WTC11 (cell line): ENCODE data around the gene DYNLL1. TPM values are rescaled to one million over a fixed set of nuclear protein-coding genes. Genes with fewer than 3 reads are reported as not detected.
"Not testable (repeated sequence)": the region's sequence is repeated elsewhere in the genome, so short reads cannot be mapped to it uniquely, and the experiment has no call there.

Source experiments
- ATAC-seq: fragments of 200-7000 bp; cut with Tn5 transposase; 2 replicates; pipeline ENCODE4 v1.10.0; 2021; ENCODE audit warnings: mild to moderate bottlenecking, moderate library complexity
- CTCF ChIA-PET: fragments of 300-600 bp; sonication (Branson Sonifier 250); formaldehyde crosslinking; loops from one replicate; lab custom pipeline; 2021; ENCODE audit warnings: antibody characterized with exemption; lab: Charles Lee
- POLR2A ChIA-PET: fragments of 350-600 bp; sonication (Branson Sonifier 250); formaldehyde crosslinking; loops from one replicate; lab custom pipeline; 2021; ENCODE audit warnings: antibody characterized with exemption; lab: Charles Lee
- DNase-seq: peaks from one replicate; pipeline ENCODE4 v3.0.0; 2021; ENCODE audit warnings: low spot score
- H3K27ac Mint-ChIP-seq: 2 replicates; pipeline ENCODE4 v1.8.0; 2021; ENCODE audit warnings: mixed read lengths
- H3K27me3 Mint-ChIP-seq: 2 replicates; pipeline ENCODE4 v1.8.0; 2021; ENCODE audit warnings: low read depth, mild to moderate bottlenecking, moderate library complexity, mixed read lengths
- H3K36me3 Mint-ChIP-seq: 2 replicates; pipeline ENCODE4 v1.8.0; 2021; ENCODE audit warnings: mixed read lengths
- H3K4me1 Mint-ChIP-seq: 2 replicates; pipeline ENCODE4 v1.8.0; 2022; ENCODE audit warnings: mixed read lengths
- H3K4me3 Mint-ChIP-seq: 2 replicates; pipeline ENCODE4 v1.8.0; 2021; ENCODE audit warnings: mild to moderate bottlenecking, moderate library complexity, mixed read lengths
- H3K9me3 Mint-ChIP-seq: 2 replicates; pipeline ENCODE4 v1.8.0; 2021; ENCODE audit warnings: mixed read lengths
- CREB1 ChIP-seq: sonication (generic); formaldehyde crosslinking; IDR thresholded peaks from 2 replicates; pipeline ENCODE4 v1.8.0; 2023; ENCODE audit warnings: mild to moderate bottlenecking, missing genetic modification reagents
- EMX1 ChIP-seq: fragments of 250-450 bp; sonication (Bioruptor Pico); IDR thresholded peaks from 2 replicates; pipeline ENCODE4 v1.8.0; 2021; ENCODE audit warnings: mild to moderate bottlenecking
- FOXK1 ChIP-seq: sonication (generic); formaldehyde crosslinking; IDR thresholded peaks from 2 replicates; pipeline ENCODE4 v1.8.0; 2022; ENCODE audit warnings: mild to moderate bottlenecking, moderate library complexity, missing genetic modification reagents
- GTF2I ChIP-seq: fragments of 250-450 bp; sonication (Bioruptor Pico); conservative IDR thresholded peaks from 2 replicates; pipeline ENCODE4 v1.4.0; 2021; ENCODE audit warnings: mild to moderate bottlenecking
- JAZF1 ChIP-seq: fragments of 250-450 bp; sonication (Bioruptor Pico); IDR thresholded peaks from 2 replicates; pipeline ENCODE4 v1.9.0; 2021; ENCODE audit warnings: moderate library complexity, mild to moderate bottlenecking, inconsistent platforms
- KAT7 ChIP-seq: sonication (generic); formaldehyde crosslinking; IDR thresholded peaks from 2 replicates; pipeline ENCODE4 v1.8.1; 2023; ENCODE audit warnings: missing genetic modification reagents, mild to moderate bottlenecking, borderline replicate concordance
- MYBL2 ChIP-seq: sonication (generic); formaldehyde crosslinking; IDR thresholded peaks from 2 replicates; pipeline ENCODE4 v1.8.1; 2023; ENCODE audit warnings: mild to moderate bottlenecking, moderate library complexity, missing genetic modification reagents
- NR1H2 ChIP-seq: sonication (generic); formaldehyde crosslinking; IDR thresholded peaks from 2 replicates; pipeline ENCODE4 v1.9.0; 2021; ENCODE audit warnings: mild to moderate bottlenecking, moderate library complexity, missing genetic modification reagents
- PRDM15 ChIP-seq: sonication (generic); formaldehyde crosslinking; IDR thresholded peaks from 2 replicates; pipeline ENCODE4 v1.8.0; 2022; ENCODE audit warnings: missing genetic modification reagents
- RELA ChIP-seq: sonication (generic); formaldehyde crosslinking; IDR thresholded peaks from 2 replicates; pipeline ENCODE4 v1.8.1; 2022; ENCODE audit warnings: missing genetic modification reagents, mild to moderate bottlenecking, borderline replicate concordance
- SMAD4 ChIP-seq: sonication (generic); formaldehyde crosslinking; IDR thresholded peaks from 2 replicates; pipeline ENCODE4 v1.8.0; 2022; ENCODE audit warnings: mild to moderate bottlenecking, missing genetic modification reagents
- SP1 ChIP-seq: sonication (generic); formaldehyde crosslinking; conservative IDR thresholded peaks from 2 replicates; pipeline ENCODE4 v1.8.1; 2022; ENCODE audit warnings: missing genetic modification reagents
- ZBTB21 ChIP-seq: sonication (generic); formaldehyde crosslinking; IDR thresholded peaks from 2 replicates; pipeline ENCODE4 v1.8.1; 2023; ENCODE audit warnings: mild to moderate bottlenecking, missing genetic modification reagents, borderline replicate concordance
- ZMAT4 ChIP-seq: fragments of 250-450 bp; sonication (Bioruptor Pico); IDR thresholded peaks from 2 replicates; pipeline ENCODE4 v1.9.0; 2021; ENCODE audit warnings: mild to moderate bottlenecking
- ZNF121 ChIP-seq: sonication (generic); formaldehyde crosslinking; IDR thresholded peaks from 2 replicates; pipeline ENCODE4 v1.8.0; 2023; ENCODE audit warnings: missing genetic modification reagents
- ZNF138 ChIP-seq: sonication (generic); formaldehyde crosslinking; conservative IDR thresholded peaks from 2 replicates; pipeline ENCODE4 v1.8.1; 2022; ENCODE audit warnings: mild to moderate bottlenecking, moderate library complexity, missing genetic modification reagents
- ZNF317 ChIP-seq: sonication (generic); formaldehyde crosslinking; IDR thresholded peaks from 2 replicates; pipeline ENCODE4 v1.8.1; 2023; ENCODE audit warnings: low read depth, mild to moderate bottlenecking, moderate library complexity, missing genetic modification reagents, borderline replicate concordance
- total RNA-seq: library from RNA; stranded (reverse); gene quantifications from 3 replicates; pipeline ENCODE4 v1.2.3, GENCODE V29; 2021
- TF ChIP-seq, protein P1 (sequence below): sonication (generic); formaldehyde crosslinking; IDR thresholded peaks from 2 replicates; pipeline ENCODE4 v1.8.1; 2022; ENCODE audit warnings: low read depth, missing genetic modification reagents, borderline replicate concordance
- TF ChIP-seq, protein P2 (sequence below): sonication (generic); formaldehyde crosslinking; IDR thresholded peaks from 2 replicates; pipeline ENCODE4 v1.8.0; 2023; ENCODE audit warnings: missing genetic modification reagents, mild to moderate bottlenecking, borderline replicate concordance

The DYNLL1 gene
- total RNA-seq, 1 experiment from 2014 or later: 327 TPM

DNA sequence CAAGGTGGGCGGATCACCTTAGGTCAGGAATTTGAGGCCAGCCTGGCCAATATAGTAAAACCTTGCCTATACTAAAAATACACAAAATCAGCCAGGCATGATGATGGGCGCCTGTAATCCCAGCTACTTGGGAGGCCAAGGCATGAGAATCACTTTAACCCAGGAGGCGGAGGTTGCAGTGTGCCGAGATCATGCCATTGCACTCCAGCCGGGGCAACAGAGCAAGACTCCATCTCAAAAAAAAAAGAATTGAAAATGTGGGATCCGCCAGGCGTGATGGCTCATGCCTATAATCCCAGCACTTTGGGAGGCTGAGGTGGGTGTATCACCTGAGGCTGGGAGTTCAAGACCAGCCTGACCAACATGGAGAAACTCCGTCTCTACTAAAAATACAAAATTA, 23.4 kb downstream of the DYNLL1 start:
- not testable (repeated sequence) for H3K9me3 Mint-ChIP-seq, H3K27ac Mint-ChIP-seq, ATAC-seq, DNase-seq, H3K4me3 Mint-ChIP-seq, H3K4me1 Mint-ChIP-seq, H3K27me3 Mint-ChIP-seq
- POLR2A ChIA-PET: interaction anchor here (0.7 kb wide), 1 partner anchor 49 kb away, joined by 3 read pairs; no protein-coding TSS in a partner anchor
- CTCF ChIA-PET: interaction anchor here (1.2 kb wide), 1 partner anchor 86 kb away, joined by 3 read pairs; no protein-coding TSS in a partner anchor
- TF ChIP-seq ZNF121 (CRISPR knock-in tag): peak; percentile 91
- peaks cover 20% of the 10 kb centered on the region for H3K36me3 Mint-ChIP-seq

GRCh38 chr12:120522568-120522967, 26.7 kb downstream of the DYNLL1 start:
- TF ChIP-seq ZNF317 (no peak), ZNF138 (CRISPR knock-in tag) (no peak), SMAD4 (CRISPR knock-in tag) (no peak), SP1 (CRISPR knock-in tag) (no peak), ZMAT4 (CRISPR knock-in tag) (no peak), ZBTB21 (CRISPR knock-in tag) (no peak), JAZF1 (CRISPR knock-in tag) (no peak), GTF2I (CRISPR knock-in tag) (no peak)
- TF ChIP-seq, protein P1, sequence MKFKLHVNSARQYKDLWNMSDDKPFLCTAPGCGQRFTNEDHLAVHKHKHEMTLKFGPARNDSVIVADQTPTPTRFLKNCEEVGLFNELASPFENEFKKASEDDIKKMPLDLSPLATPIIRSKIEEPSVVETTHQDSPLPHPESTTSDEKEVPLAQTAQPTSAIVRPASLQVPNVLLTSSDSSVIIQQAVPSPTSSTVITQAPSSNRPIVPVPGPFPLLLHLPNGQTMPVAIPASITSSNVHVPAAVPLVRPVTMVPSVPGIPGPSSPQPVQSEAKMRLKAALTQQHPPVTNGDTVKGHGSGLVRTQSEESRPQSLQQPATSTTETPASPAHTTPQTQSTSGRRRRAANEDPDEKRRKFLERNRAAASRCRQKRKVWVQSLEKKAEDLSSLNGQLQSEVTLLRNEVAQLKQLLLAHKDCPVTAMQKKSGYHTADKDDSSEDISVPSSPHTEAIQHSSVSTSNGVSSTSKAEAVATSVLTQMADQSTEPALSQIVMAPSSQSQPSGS: no peak
- H3K4me1 Mint-ChIP-seq: no peaks in the 10 kb centered on the region
- ATAC-seq (no peak), DNase-seq (no peak)
- H3K9me3 Mint-ChIP-seq: no peaks in the 10 kb centered on the region
- ChIA-PET CTCF (no interaction called here), POLR2A (interaction anchor here (0.7 to 1.3 kb wide), 2 partner anchors 27 kb away, joined by 3 read pairs; no protein-coding TSS in a partner anchor)
- H3K27ac Mint-ChIP-seq: no peak overlapping the region
- peaks cover 8% of the 10 kb centered on the region for H3K36me3 Mint-ChIP-seq
- no peaks in the 10 kb centered on the region for H3K27me3 Mint-ChIP-seq
- no peak overlapping the region for H3K4me3 Mint-ChIP-seq

GRCh38 chr12:120528861-120529525, 33.1 kb downstream of the DYNLL1 start, which contains the start of gene COQ5:
Gene COQ5 (minus strand): TSS chr12:120529158. CDS start chr12:120529141, 17 bp downstream.
- peak within 1 kb of the TSS; percentile 99 for H3K27ac Mint-ChIP-seq
- H3K4me1 Mint-ChIP-seq: peaks cover 8% of the 10 kb centered on the region
- DNase-seq (peak; percentile 90), ATAC-seq (peak; percentile 90)
- H3K9me3 Mint-ChIP-seq: no peaks in the 10 kb centered on the region
- ChIA-PET CTCF (interaction anchor here (0.6 to 1.3 kb wide), 9 partner anchors 29 to 229 kb away, joined by 3 to 5 read pairs (median 4); partner anchors contain the start of genes DYNLL1 and SRSF9), POLR2A (interaction anchor here (0.6 to 1.8 kb wide), 5 partner anchors 11 to 265 kb away, joined by 3 to 13 read pairs (median 3); partner anchors contain the start of gene DYNLL1)
- peaks cover 7% of the 10 kb centered on the region for H3K36me3 Mint-ChIP-seq
- H3K4me3 Mint-ChIP-seq: peak within 1 kb of the TSS; percentile 99
- no peaks in the 10 kb centered on the region for H3K27me3 Mint-ChIP-seq
- TF ChIP-seq KAT7: 0 out of 2 replicates have a peak, but pooled peaks have one; percentile 43
- TF ChIP-seq ZMAT4 (CRISPR knock-in tag): no peak
- TF ChIP-seq CREB1 (CRISPR knock-in tag): peak; percentile 83; the same call in 1 of the 2 replicates
- TF ChIP-seq MYBL2: peak; percentile 73; the same call in 1 of the 2 replicates
- TF ChIP-seq RELA: no peak
- TF ChIP-seq EMX1: no peak
- no peak for TF ChIP-seq NR1H2 (CRISPR knock-in tag)
- TF ChIP-seq, protein P2, sequence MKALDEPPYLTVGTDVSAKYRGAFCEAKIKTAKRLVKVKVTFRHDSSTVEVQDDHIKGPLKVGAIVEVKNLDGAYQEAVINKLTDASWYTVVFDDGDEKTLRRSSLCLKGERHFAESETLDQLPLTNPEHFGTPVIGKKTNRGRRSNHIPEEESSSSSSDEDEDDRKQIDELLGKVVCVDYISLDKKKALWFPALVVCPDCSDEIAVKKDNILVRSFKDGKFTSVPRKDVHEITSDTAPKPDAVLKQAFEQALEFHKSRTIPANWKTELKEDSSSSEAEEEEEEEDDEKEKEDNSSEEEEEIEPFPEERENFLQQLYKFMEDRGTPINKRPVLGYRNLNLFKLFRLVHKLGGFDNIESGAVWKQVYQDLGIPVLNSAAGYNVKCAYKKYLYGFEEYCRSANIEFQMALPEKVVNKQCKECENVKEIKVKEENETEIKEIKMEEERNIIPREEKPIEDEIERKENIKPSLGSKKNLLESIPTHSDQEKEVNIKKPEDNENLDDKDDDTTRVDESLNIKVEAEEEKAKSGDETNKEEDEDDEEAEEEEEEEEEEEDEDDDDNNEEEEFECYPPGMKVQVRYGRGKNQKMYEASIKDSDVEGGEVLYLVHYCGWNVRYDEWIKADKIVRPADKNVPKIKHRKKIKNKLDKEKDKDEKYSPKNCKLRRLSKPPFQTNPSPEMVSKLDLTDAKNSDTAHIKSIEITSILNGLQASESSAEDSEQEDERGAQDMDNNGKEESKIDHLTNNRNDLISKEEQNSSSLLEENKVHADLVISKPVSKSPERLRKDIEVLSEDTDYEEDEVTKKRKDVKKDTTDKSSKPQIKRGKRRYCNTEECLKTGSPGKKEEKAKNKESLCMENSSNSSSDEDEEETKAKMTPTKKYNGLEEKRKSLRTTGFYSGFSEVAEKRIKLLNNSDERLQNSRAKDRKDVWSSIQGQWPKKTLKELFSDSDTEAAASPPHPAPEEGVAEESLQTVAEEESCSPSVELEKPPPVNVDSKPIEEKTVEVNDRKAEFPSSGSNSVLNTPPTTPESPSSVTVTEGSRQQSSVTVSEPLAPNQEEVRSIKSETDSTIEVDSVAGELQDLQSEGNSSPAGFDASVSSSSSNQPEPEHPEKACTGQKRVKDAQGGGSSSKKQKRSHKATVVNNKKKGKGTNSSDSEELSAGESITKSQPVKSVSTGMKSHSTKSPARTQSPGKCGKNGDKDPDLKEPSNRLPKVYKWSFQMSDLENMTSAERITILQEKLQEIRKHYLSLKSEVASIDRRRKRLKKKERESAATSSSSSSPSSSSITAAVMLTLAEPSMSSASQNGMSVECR: peak; percentile 57; the same call in 1 of the 2 replicates
- peak; percentile 94 for TF ChIP-seq FOXK1 (CRISPR knock-in tag)
- TF ChIP-seq PRDM15 (CRISPR knock-in tag): no peak
